Activated CD8-positive, alpha-beta memory T cell treated with anti-CD3 and anti-CD28 coated beads, Interleukin-2, amount 50 U/mL, for 4 hours (primary cell): ENCODE results near the gene CSF3.

Experiments used
- DNase-seq: peaks from one replicate; pipeline ENCODE4 v3.0.0-alpha.2; 2020

CSF3 gene

DNA sequence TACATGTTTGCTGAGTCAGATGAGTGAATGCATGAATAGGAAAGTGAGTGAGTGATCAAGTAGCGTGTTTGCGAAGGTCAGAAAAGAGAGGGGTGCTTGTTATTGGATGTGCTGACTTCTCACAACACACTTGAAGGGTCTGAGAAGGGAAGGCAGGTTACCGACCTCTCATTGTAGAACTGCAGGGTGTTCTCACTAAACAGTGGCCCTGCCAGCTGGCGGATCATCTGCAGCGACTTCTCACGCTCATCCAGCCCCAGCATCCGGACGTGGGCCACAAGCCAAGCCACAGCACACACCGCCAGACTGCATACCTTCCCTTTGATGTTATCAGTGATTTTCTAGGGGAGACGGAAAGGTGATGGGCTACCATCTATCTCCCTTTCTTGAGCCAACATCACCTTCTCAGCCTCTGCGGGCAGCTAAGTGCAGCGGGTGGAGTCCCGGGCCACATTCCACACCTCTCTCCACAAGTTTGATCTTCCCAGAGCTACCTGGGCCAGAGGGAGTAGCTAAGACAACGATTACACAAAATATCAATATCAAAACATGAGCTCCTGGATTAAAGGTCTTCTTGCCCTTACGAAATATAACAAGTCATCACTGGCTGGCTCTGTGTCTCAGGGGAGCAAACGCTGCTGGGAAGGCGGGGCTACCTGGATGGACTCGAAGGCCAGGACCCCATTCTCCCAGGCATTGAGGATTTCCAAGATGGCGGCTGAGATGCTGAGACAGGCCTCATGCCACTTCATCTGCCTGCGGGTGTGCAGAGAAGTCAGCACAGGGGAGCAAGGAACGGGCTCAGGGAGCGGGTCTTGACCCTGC lies 11.0 kb downstream of the CSF3 start:
- peak; percentile 29 for DNase-seq

DNA sequence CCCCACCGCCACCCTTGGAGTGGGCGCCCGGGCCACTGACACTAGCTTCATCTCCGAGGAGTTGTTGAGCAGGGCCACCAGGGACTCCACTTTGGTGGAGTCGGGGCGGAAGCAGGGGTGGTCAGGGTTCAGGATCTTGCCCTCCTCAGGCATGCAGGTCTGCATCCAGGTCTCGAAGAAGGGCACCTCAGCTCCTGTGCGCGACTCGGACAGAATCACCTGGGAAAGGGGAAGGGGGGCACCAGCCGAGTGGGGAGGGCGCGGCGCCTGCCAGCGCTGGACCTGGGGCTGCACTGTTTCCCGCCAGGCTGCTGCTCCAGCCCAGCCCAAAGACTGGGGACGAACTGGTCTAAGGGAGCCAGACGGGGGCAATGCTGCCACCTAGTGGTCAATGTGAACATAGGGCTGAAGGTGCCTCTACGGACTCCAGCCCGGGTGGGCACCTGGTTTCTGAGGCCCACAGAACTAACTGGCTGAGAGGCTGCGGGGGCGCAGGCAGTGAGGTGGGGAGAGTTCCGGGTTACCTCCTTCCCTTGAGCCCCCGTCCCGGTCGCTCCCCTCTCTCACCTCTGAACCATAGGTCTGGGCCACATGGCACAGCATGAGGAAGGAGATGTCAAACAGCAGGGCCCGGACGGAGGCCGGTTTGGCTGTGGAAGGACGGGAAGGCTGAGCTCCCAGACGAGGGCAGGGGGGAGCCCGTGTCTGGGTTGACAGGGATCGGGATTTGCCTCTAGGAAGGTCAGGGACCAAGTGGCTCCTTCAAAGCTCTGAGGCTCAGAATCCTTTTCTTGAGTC lies 11.8 kb downstream of the CSF3 start:
- peak; percentile 75 for DNase-seq

DNA sequence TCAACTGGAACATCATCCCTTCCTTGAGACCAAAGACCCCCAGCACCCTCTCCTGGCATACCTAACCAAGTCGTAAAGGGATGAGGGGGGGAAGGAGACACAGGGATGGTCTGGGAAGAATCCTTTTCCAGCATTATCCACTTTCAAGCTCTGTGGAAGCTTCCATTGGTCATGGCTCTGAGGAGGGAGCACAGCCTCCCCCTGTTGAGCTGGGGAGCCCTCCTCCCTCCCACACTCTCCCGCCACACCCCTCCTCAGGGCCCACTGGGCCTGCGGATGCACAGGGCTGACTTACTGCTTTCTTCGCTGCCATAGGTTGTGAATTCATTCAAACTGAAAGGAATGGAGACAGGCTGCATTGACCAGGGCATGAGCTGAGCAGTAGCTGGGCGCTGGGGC lies 12.4 kb downstream of the CSF3 start:
- DNase-seq, result no peak

DNA sequence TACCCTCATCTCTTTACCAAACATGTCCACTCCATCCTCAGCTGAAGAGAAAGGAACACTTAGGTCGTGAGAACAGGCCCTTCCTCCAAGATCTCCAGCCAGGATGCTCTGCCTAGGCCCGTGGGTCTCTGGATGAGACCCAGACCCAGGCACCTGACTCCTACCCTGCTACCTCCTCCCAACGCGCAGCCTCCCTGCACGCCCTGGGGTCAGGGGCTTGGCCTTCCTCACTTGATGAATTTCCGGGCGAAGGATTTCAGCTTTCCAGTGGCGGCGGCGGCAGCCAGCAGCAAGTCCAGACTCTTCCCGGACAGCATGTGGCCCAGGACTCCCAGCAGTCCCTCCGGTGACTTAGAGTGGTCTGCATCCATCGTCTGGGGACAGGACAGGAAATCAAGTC lies 13.4 kb downstream of the CSF3 start:
- no peak for DNase-seq

DNA sequence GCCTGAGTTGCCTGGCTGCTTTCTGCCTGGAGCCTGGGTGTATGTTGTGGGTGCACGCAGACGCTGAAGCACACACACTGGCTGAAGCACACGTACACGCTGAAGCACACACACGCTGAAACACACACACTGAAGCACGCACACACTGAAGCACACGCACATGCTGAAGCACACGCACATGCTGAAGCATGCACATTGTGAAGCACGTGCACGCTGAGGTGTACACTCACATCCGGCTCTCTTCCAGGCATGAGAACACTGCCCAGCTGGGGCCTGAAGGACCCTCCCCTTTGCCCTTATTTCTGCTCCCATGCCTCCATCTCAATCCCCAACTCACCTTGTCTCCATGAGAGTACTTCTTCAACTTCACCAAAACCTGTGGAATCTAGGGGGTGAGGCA lies 16.5 kb downstream of the CSF3 start:
- DNase-seq, result no peak

DNA sequence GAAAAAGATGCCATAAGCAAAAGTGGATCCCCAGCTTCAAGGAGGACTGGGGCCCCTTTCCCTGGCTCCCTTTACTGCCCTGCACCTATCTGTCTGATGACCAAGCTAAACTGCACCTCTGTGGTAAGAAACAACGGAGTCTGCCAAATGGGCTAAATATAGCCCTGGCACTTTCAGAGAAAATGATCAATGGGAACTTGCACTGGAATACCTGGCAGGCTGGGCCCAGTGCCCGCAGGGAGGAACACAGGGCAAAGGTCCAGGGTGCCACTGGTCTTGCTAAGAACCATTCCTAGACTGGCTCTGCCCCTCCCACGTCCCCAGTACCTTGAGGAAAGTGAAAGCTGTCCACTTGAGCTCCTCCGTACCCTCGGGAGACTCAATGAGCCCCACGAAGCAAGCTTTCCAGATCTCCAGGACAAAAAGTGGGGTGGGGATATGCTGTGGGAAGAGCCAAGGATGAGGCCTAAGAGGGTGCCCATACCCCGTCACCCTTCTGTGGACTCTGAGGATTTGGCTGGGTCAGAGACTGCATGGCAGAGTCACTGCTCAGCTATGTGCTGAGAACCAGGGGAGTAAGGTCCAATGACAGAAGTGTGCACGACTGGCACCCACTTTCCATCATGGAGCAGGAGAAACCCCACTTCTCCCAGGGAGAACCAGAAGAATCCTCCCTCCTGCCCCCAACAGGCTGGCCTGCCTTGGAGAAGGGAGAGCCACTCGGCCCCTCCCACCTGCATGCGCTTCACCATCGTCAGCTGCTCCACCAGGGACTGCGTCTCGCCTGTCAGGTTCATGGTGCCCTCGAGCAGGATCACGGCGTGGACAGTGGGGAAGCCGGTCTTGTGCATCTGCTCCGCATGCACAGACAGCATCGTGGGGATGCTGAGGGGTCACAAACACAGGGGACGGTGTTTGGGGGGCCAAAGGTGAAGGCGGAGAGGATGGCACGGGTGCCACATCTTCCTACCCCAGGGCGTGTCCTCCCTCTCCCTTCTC lies 17.4 kb downstream of the CSF3 start:
- DNase-seq, result no peak

DNA sequence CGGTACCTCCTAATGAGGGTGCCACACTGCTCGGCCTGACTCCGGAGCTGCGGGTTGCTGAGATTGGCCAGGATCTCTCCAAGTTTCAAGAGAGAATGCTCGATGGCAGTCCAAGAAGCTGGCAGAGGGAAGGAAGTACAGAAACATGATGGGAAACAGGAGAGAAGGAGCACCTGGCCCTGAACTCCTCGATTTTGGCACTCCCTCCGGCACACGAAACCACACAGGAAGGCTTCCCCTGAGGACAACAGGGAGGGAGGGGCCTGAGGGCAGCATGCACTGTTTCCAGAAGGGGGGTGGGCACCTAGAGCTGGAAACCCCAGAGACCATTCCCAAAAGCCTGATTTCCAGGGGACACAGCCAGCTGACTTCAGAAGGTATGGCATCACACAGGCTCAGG lies 18.1 kb downstream of the CSF3 start:
- no peak for DNase-seq

DNA sequence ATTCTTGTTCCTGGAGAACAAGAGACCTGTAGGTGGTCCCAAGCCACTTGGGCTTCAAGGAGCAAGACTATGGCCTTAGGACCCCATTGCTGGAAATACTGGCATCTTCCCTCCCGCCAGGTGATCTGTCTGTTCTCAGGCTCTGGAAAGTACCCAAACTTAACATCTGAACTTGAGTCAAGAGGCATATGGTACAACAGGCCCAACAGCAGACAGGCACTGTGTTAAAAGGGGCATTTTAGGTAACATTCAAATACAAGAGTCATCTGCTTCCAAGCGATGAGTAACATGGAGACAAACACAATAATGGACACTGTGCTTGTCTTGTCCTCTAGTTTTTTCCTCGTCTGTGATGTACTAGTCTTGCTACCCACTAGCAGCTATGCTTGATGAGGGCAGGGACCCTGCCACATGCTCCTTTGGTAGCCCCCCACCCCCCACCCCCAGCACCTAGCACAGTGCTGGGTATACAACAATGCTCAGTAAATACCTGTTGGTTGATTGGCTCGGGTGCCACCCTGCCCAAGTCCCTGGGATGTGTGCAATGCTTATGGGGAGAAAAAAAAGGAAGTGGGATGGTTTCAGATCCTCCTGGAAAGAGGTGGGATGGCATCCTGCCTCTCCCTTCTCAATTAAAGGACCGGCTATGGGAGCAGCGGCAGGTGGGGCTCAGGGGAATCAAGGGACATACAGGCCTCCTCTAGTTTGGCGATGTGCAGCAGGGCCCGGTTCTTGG lies 19.4 kb downstream of the CSF3 start:
- DNase-seq, result no peak

DNA sequence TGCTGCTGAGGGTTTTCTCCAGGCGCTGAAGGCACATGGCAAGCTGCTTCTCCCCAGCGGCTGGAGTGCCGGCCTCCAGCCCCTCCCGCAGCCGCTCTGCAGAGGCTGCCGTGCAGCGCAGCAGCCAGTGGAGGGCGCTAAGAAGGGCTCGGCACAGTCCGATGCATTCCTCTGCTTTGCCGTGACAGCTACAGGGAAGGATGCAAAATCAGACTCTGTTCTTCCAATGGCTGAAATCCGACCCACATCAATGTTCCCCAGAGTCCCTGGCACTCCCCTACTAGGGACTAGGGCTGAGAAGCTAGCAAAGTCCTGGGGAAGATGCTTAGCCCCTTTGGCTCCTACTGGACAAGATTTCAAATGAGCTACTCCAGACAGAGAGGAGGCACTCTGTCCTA lies 19.9 kb downstream of the CSF3 start:
- DNase-seq, result no peak

DNA sequence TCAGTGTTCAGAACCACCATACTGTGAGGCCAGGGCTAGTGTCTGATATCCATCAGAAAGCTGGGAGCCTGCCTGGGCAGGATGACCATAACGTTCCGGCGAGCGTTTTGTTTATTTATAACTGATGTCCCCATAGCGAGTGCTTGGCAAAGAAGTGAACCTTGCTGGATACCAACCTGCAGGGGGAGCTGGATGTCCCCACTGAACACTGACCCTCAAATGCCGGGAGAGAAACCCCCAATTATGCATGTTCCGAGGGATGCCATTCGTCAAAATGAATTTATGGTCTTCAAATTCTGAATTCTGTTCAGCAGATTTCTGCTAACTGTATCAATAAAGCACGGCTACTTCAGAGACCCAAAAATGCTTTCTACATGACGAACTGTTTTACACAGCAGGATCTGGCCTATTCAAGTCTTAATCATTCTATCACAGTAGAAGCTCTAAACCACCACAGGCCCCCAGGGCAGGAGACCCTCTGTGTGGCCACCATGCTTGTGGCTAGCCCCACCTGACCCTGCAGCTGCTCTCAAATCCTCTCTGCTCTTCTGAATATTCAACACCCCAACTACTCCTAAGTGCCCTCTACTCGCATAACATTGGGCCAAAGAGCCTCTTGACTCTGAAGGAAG lies 23.8 kb downstream of the CSF3 start:
- DNase-seq, result no peak

DNA sequence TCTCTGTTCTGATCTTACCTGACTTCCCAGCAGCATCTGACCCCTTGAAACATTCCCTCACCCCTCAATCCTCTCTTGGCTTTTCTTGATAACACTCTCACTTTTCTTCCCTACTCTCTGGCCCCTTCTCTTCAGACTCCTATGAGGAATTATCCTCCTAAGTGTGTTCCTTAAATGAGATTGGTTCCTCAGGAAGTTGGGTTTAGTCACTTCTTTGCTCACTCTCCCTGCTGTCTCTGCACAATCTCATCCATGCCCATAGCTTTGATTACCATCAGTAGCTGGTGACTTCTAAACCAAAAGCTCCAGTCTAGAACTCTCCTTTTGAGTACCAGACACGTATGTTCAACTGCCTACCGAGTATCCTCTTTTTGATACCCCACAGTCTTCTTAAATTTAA lies 26.0 kb downstream of the CSF3 start:
- no peak for DNase-seq

DNA sequence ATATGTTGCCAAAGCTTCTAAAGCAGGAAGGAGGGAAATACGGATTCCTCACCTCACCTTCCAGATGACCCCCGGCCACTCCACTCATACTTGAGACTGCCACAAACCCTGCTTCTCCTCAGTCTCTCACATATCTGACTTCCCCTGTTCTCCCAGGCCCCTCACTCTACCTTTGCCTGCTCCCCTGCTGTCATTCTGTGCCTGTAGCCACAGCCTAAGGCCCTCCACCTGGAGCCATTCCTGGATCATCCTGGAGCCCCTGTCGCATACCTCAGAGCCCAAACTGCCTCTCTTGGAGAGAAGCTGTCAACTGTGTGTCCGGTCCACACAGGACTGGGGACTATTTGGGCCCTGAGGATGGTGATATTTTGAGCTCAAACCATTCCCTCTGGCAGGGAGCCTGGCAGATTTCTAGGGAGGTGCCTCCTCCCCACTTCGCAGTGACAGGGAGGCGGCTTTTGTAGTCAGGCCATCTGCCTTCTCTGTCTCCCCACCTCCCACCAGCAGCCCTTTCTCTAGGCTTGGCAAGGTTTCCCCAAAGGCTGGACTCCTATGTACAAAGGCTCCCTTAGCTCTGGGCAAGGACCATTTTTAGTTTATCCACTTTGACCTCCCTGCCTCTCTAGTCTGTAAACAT lies 41.3 kb downstream of the CSF3 start:
- no peak for DNase-seq

DNA sequence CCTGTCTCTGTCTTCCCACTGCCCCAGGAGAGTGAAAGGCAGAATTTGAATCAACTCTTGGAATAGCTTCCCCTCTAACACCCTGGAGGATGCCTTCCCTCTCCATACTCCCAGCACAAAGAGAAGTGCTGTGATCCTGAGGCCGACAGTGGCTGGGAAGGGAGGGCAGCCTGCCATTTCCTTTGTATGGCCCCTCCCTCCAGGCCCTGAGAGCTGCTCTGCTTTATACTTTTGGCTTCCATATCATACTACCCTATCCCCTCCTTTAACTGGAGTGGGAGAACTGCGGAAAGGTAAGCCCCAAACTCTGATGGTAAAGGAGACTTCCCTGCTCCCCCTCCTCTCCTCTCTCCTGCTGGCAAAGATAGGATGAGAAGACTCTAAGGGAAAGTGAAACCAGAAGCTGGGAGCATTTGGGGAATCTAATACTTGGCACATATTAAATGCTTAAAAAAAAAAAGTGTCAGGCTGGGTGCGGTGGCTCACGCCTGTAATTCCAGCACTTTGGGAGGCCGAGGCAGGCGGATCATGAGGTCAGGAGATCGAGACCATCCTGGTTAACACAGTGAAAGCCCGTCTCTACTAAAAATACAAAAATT lies 43.0 kb downstream of the CSF3 start:
- no peak for DNase-seq

DNA sequence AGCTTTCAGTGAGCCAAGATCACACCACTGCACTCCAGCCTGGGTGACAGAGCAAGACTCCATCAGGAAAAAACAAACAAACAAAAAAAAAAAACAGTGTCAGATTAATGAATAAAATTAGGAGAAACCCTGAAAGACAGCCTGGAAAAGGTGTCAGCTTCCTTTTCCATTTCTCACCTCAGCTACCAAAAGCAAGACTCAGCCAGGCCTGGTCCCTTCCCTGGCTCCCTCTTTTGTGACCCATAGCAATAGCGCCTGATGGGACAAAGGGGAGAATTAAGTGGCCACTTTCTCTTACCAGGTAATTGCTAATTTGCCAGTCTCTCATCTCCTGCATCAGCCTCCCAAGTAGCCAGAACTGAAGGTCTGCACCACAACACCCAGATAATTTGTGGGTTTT lies 43.6 kb downstream of the CSF3 start:
- no peak for DNase-seq

DNA sequence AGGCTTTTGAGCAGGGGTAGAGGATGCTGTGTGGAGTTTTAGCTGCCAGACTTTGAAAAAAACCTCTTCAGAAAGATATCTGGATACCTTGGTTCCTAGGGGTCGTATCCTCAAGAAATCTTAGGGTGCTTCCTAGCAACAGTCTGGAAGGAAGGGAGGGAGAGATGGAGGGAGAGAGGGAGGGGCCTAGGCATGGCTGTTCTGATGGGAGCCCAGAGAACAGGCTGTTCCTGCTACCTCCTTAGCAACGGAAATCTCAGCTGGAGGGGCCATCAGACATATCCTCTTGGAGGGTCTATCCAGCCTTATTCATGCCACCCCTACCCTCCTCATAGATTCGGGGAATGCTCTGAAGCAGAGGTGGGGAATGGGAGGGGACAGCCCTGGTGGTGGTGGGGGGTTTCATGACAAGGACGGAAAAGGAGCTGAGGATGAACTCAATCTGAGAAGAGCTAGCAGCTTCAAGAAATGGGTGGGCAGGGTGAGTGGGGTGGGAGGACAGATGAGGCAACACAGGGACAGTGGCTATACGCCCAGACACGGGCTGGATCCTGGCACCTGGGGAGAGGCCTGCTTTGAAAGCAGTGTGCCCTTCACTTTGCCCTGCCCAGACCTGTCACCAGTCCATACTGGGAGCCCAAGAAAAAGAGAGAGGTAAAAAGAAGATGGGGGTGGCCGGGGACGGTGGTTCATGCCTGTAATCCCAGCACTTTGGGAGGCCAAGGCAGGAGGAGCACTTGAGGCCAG lies 44.7 kb downstream of the CSF3 start:
- DNase-seq, result no peak

DNA sequence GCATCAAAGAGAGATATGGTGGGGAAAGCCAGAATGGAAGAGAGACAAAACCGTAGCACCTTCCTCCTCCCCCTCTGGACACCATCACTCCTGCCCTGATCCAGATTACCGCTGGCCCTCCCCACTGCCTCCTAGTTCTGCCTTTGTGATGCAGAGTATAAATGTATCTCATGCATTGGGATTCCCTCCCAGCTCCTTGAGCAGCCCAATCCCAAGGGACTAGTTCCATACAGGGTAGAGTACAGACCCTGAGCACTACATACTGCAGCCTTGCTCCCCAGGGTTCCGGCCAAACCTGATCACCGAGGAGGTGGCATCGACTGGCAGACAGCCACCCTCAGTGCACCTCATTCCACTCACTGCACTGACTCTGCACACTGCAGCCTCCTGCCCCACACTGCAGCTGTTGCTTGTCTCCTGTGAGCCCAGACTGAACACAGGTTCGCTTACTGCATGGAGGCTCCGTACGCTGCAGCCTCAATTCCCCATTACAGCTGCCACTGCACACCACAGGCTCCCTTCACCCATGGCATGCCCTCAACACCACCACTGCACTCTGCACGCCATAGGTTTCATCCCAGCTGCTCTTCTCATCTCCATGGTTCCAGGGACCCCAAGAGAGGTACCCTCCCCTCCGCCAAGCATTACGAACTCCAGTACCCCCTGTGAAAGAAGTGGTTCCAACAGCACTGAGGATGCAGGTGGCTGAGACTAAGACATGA lies 45.8 kb downstream of the CSF3 start:
- no peak for DNase-seq

DNA sequence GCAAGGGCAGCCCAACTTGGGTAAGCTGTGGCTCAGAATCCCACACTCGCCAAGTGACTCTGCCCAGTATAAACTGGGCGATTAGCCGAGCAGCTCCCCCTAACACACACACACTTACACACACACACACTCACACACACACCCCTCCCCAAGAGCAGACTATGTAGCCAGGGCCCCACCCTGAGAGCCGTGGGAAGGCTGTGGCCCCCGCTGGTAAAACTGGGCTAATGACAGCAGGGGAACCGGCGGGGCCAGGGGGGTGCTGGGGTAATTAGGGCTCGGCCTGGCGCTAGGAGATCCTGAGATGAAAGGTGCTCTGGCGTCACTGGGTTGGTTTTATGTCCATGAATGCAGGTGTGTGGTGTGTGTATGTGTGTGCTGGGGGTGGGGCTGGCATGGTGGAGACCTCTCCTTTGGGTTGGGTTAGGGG lies 46.4 kb downstream of the CSF3 start:
- DNase-seq, result no peak

DNA sequence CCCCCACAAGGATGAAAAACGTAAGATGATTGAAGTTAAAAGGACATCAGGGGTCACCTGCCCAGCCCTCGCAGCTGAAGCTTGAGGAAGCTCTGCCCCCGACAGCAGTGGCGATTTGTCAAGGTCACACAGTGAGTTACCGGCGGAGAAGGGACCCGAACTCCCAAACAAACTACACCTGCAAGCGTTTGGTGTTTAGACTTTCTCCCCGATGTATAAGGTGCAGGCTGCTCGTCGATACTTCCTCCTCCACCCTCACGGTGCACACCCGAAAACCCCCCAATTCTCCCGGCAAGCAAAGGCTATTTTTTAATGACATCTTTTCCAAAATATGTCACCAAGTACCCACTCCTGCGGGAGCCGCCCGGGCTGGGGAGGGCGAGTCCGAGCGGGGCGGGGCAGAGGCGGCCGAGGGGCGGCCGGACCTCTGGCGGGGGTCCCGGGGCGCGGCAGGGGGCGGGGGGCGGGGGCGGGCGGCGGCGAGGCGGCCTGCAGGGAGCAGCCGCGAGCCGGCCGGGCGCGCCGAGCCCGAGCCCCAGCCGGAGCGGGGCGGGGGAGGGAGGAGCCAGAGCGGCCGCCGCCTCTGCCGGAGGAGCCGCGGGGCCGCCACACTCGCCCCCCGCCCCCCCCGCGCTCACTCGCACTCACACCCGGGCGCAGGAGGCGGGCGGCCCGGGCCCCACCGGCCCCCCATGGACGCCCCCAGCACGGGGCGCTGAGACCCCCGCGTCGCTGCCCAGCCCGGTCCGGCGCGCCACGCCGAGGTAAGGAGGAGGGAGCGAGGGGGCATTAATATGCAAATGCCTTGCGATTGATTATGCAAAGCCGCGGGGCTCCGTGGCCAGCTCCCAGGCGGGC lies 47.3 kb downstream of the CSF3 start, which contains the start of gene THRA:
Gene THRA, plus strand, starts transcription at position 637 of the 858 bp plus-strand sequence. CDS start 11,524 bp downstream, outside the sequence.
- peak; percentile 73 for DNase-seq
